A549 (cell line): Measurements from ENCODE around the gene SLC2A1. TPM values are rescaled to one million over a fixed set of nuclear protein-coding genes. Genes with fewer than 3 reads are reported as not detected.

Experiments
- ATAC-seq, 2 experiments: fragments of 200-7000 bp in 1 of 2; fragments of >200 bp in 1 of 2; cut with Nextera tagmentation in 1 of 2; cut with Tn5 transposase in 1 of 2; 3 replicates each; pipeline versions ENCODE4 v1.8.0 to v1.9.1; 2018 to 2020; ENCODE audit warnings: mild to moderate bottlenecking in 1 of 2, moderate library complexity in 1 of 2
- CTCF ChIA-PET: fragments of 300-600 bp; sonication (Branson Sonifier 250); formaldehyde crosslinking; extraction: SDS; loops from one replicate; lab custom pipeline; 2021; ENCODE audit warnings: antibody characterized with exemption, inconsistent platforms; lab: Yijun Ruan, JAX
- POLR2A ChIA-PET: fragments of 350-600 bp; formaldehyde crosslinking; extraction: SDS; loops from one replicate; lab custom pipeline; 2021; ENCODE audit warnings: antibody characterized with exemption, inconsistent platforms; lab: Yijun Ruan, JAX
- DNase-seq, 2 experiments: peaks; one replicate each; pipeline versions ENCODE4 v3.0.0 to v3.0.0-alpha.2; 2011 to 2016; ENCODE audit warnings: low read depth in 1 of 2, low spot score in 1 of 2
- FAIRE-seq: peaks from 2 replicates; lab custom pipeline; 2011; peaks lifted over from hg19 to GRCh38; lab: Jason Lieb, UNC
- H3K27ac ChIP-seq, 2 experiments: fragments of >200 bp; sonication (Bioruptor Twin); formaldehyde crosslinking; 3 replicates each; pipeline ENCODE4 v1.5.1; 2016 to 2017
- H3K4me1 ChIP-seq: fragments of >200 bp; sonication (Bioruptor Twin); formaldehyde crosslinking; 3 replicates; pipeline ENCODE4 v1.6.1; 2016
- H3K4me2 ChIP-seq: fragments of >200 bp; sonication (Bioruptor Twin); formaldehyde crosslinking; 3 replicates; pipeline ENCODE4 v1.6.1; 2016
- H3K4me3 ChIP-seq: fragments of >200 bp; sonication (Bioruptor Twin); formaldehyde crosslinking; 3 replicates; pipeline ENCODE4 v1.5.1; 2016
- H3K9me3 ChIP-seq: fragments of >200 bp; sonication (Bioruptor Twin); formaldehyde crosslinking; 3 replicates; pipeline ENCODE4 v1.6.1; 2016
- ATOH8 ChIP-seq: fragments of 250-450 bp; sonication (Bioruptor Pico); IDR thresholded peaks from 2 replicates; pipeline ENCODE4 v1.5.0; 2020; ENCODE audit warnings: low read depth, mild to moderate bottlenecking, moderate library complexity
- BHLHE40 ChIP-seq: IDR thresholded peaks from 2 replicates; pipeline ENCODE4 v1.6.1; 2012; ENCODE audit warnings: low read depth, low read length, inconsistent platforms
- CBX2 ChIP-seq: fragments of 200-600 bp; sonication (generic); IDR thresholded peaks from 2 replicates; pipeline ENCODE4 v1.6.1; 2016; ENCODE audit warnings: low read depth, mild to moderate bottlenecking, borderline replicate concordance
- CBX8 ChIP-seq: fragments of 200-600 bp; sonication (generic); IDR thresholded peaks from 2 replicates; pipeline ENCODE4 v1.6.1; 2016
- E2F6 ChIP-seq: IDR thresholded peaks from 2 replicates; pipeline ENCODE4 v1.6.1; 2012; ENCODE audit warnings: low read depth, borderline replicate concordance
- EHF ChIP-seq: fragments of 250-450 bp; sonication (Bioruptor Pico); IDR thresholded peaks from 2 replicates; pipeline ENCODE4 v1.5.0; 2020; ENCODE audit warnings: mild to moderate bottlenecking
- ELK1 ChIP-seq: fragments of 150-350 bp; IDR thresholded peaks from 2 replicates; pipeline ENCODE4 v1.6.1; 2014; ENCODE audit warnings: low read depth, mild to moderate bottlenecking, low read length
- EP300 ChIP-seq, 2 experiments: fragments of >200 bp; sonication (Bioruptor Twin); formaldehyde crosslinking; IDR thresholded peaks; 2 replicates in 1 of 2; 3 replicates in 1 of 2; pipeline ENCODE4 v1.6.1; 2016 to 2017
- ESRRA ChIP-seq: fragments of 150-350 bp; IDR thresholded peaks from 2 replicates; pipeline ENCODE4 v1.6.1; 2014; ENCODE audit warnings: mild to moderate bottlenecking, low read length, borderline replicate concordance
- FOSB ChIP-seq: fragments of 250-450 bp; sonication (Bioruptor Pico); IDR thresholded peaks from 2 replicates; pipeline ENCODE4 v1.5.0; 2020; ENCODE audit warnings: mild to moderate bottlenecking, moderate library complexity
- FOXS1 ChIP-seq: fragments of 250-450 bp; sonication (Bioruptor Pico); IDR thresholded peaks from 2 replicates; pipeline ENCODE4 v1.5.0; 2020; ENCODE audit warnings: mild to moderate bottlenecking, moderate library complexity
- JUNB ChIP-seq: fragments of >200 bp; sonication (Bioruptor Twin); formaldehyde crosslinking; IDR thresholded peaks from 2 replicates; pipeline ENCODE4 v1.6.1; 2016
- KDM1A ChIP-seq: fragments of 200-600 bp; sonication (generic); IDR thresholded peaks from 2 replicates; pipeline ENCODE4 v1.6.1; 2016; ENCODE audit warnings: low read depth, mild to moderate bottlenecking
- KDM5A ChIP-seq: fragments of 200-600 bp; sonication (generic); IDR thresholded peaks from 2 replicates; pipeline ENCODE4 v1.6.1; 2016; ENCODE audit warnings: antibody characterized with exemption, mild to moderate bottlenecking
- MAFK ChIP-seq: fragments of 450-650 bp; IDR thresholded peaks from 2 replicates; pipeline ENCODE4 v1.6.1; 2014; ENCODE audit not compliant: partially characterized antibody
- MAX ChIP-seq: IDR thresholded peaks from 2 replicates; pipeline ENCODE4 v1.6.1; 2012
- NFE2L2 ChIP-seq: fragments of 150-350 bp; conservative IDR thresholded peaks from 2 replicates; pipeline ENCODE4 v1.6.1; 2014; ENCODE audit warnings: low read length
- NPAS2 ChIP-seq: fragments of 250-450 bp; sonication (Bioruptor Pico); IDR thresholded peaks from 2 replicates; pipeline ENCODE4 v1.8.0; 2022; ENCODE audit warnings: mild to moderate bottlenecking, moderate library complexity, borderline replicate concordance
- POLR2A ChIP-seq: IDR thresholded peaks from 2 replicates; pipeline ENCODE4 v1.6.1; 2012; ENCODE audit warnings: mild to moderate bottlenecking, low read length
- POLR2AphosphoS2 ChIP-seq: conservative IDR thresholded peaks from 2 replicates; pipeline ENCODE4 v1.6.1; 2012; ENCODE audit warnings: low read length, improper control_type of control experiment, inconsistent platforms
- RARB ChIP-seq: fragments of 250-450 bp; sonication (Bioruptor Pico); IDR thresholded peaks from 2 replicates; pipeline ENCODE4 v1.8.0; 2021; ENCODE audit warnings: mild to moderate bottlenecking, moderate library complexity
- RCOR1 ChIP-seq: fragments of 150-350 bp; IDR thresholded peaks from 2 replicates; pipeline ENCODE4 v1.6.1; 2014; ENCODE audit warnings: antibody characterized with exemption, low read length, low read depth
- RFX5 ChIP-seq: fragments of 450-650 bp; IDR thresholded peaks from 2 replicates; pipeline ENCODE4 v1.7.1; 2014; ENCODE audit warnings: antibody characterized with exemption, mild to moderate bottlenecking, moderate library complexity
- RNF2 ChIP-seq: fragments of 200-600 bp; sonication (generic); IDR thresholded peaks from 2 replicates; pipeline ENCODE4 v1.6.1; 2016; ENCODE audit warnings: low read depth, mild to moderate bottlenecking, antibody characterized with exemption, moderate library complexity, borderline replicate concordance
- SMC3 ChIP-seq: fragments of >200 bp; sonication (Bioruptor Twin); formaldehyde crosslinking; IDR thresholded peaks from 3 replicates; pipeline ENCODE4 v1.6.1; 2018; ENCODE audit warnings: inconsistent platforms
- SREBF2 ChIP-seq: fragments of 450-650 bp; IDR thresholded peaks from 2 replicates; pipeline ENCODE4 v1.6.1; 2014; ENCODE audit warnings: mild to moderate bottlenecking, moderate library complexity
- TFCP2L1 ChIP-seq: fragments of 250-450 bp; sonication (Bioruptor Pico); IDR thresholded peaks from 2 replicates; pipeline ENCODE4 v1.5.0; 2021; ENCODE audit warnings: mild to moderate bottlenecking
- ZC3H11A ChIP-seq: fragments of 450-650 bp; IDR thresholded peaks from 2 replicates; pipeline ENCODE4 v1.6.1; 2014; ENCODE audit warnings: antibody characterized with exemption, mild to moderate bottlenecking
- ZSCAN20 ChIP-seq: fragments of 250-450 bp; sonication (Bioruptor Pico); IDR thresholded peaks from 2 replicates; pipeline ENCODE4 v1.8.0; 2022; ENCODE audit warnings: mild to moderate bottlenecking, moderate library complexity
- WGBS: methylation state at CpG from one replicate; pipeline ENCODE4 v1.1.6; 2017; ENCODE audit errors: missing lambda C conversion rate; 5-methylcytosine and 5-hydroxymethylcytosine counted together
- polyA plus RNA-seq, 4 experiments: library from polyadenylated mRNA; depleted of rRNA in 3 of 4; stranded (reverse); fragments of >200 nt; fragmentation: RNase III in 1 of 4; extraction: RNeasy Plus Mini Kit Qiagen cat#74134 plus additional on column Dnase treatment in 1 of 4; gene quantifications; 2 replicates in 3 of 4; 3 replicates in 1 of 4; pipeline ENCODE4 v1.2.3, GENCODE V29; 2011 to 2017

Gene SLC2A1
- polyA plus RNA-seq, 2 of the 4 experiments (the other 2 are of a cell fraction) = 106 to 124 TPM

GRCh38 chr1:42992054-42992571 is 33.4 kb upstream of the SLC2A1 start:
- WGBS = 78% methylated on average over 5 of the region's 5 CpGs
- Histone ChIP-seq H3K4me1 (no peaks in the 10 kb centered on the region), H3K4me3 (no peak overlapping the region), H3K9me3 (no peaks in the 10 kb centered on the region), H3K27ac (no peak overlapping the region), H3K4me2 (no peak overlapping the region)
- ATAC-seq (no peak), DNase-seq (no peak), FAIRE-seq (no peak)
- ChIA-PET POLR2A (no interaction called here), CTCF (interaction anchor here (0.6 kb wide), 1 partner anchor 32 kb away, joined by 3 read pairs; no protein-coding TSS in a partner anchor)
- TF ChIP-seq FOSB (CRISPR knock-in tag) = no peak
- TF ChIP-seq SREBF2 = no peak
- TF ChIP-seq SMC3 = no peak
- no peak for TF ChIP-seq POLR2A
- TF ChIP-seq NPAS2 (CRISPR knock-in tag) = no peak
- no peak for TF ChIP-seq E2F6
- TF ChIP-seq POLR2AphosphoS2 = no peak
- no peak for TF ChIP-seq ZC3H11A
- TF ChIP-seq ELK1 = no peak
- TF ChIP-seq JUNB = no peak
- TF ChIP-seq ZSCAN20 (CRISPR knock-in tag) = no peak

- Histone ChIP-seq H3K4me3 (no peak overlapping the region), H3K4me2 (no peak overlapping the region), H3K9me3 (no peaks in the 10 kb centered on the region)
- ChIA-PET POLR2A (no interaction called here), CTCF (interaction anchor here (0.6 kb wide), 1 partner anchor 15 kb away, joined by 4 read pairs; no protein-coding TSS in a partner anchor)
- no peak for ATAC-seq
- FAIRE-seq = no peak
- TF ChIP-seq BHLHE40 (no peak), RCOR1 (no peak), KDM5A (no peak), CBX2 (no peak), POLR2A (no peak), ZSCAN20 (CRISPR knock-in tag) (no peak), NFE2L2 (no peak), MAX (no peak), FOXS1 (no peak), ATOH8 (no peak), EHF (CRISPR knock-in tag) (no peak)
- TF ChIP-seq, all 56 proteins: peak for 0
- no peaks in the 10 kb centered on the region for H3K4me1 ChIP-seq
- no peak overlapping the region for H3K27ac ChIP-seq
- WGBS = 83% methylated on average over 9 of the region's 9 CpGs
- no peak for DNase-seq
These were observed 32.2 kb upstream of the SLC2A1 start for GRCh38 chr1:42990757-42991346.

GRCh38 chr1:42983693-42984092 is 25.0 kb upstream of the SLC2A1 start:
- TF ChIP-seq CBX8 = no peak
- TF ChIP-seq MAFK = no peak
- TF ChIP-seq RNF2 = no peak
- TF ChIP-seq ESRRA = no peak
- no peak for TF ChIP-seq RARB (CRISPR knock-in tag)
- no peak for TF ChIP-seq MAX
- no peak for TF ChIP-seq EHF (CRISPR knock-in tag)
- no peak for TF ChIP-seq RFX5
- no peak for TF ChIP-seq SREBF2
- no peak for TF ChIP-seq KDM5A
- no peak for TF ChIP-seq FOXS1
- TF ChIP-seq SMC3 = no peak
- TF ChIP-seq FOSB (CRISPR knock-in tag) = no peak
- TF ChIP-seq TFCP2L1 (CRISPR knock-in tag) = no peak
- TF ChIP-seq BHLHE40 = no peak
- no peak for TF ChIP-seq RCOR1
- TF ChIP-seq POLR2A = no peak
- TF ChIP-seq KDM1A = no peak
- no peak for TF ChIP-seq EP300 (IDR thresholded peaks at IDR 0.05)
- DNase-seq (no peak), ATAC-seq (no peak), FAIRE-seq (no peak)
- no peak overlapping the region for H3K27ac ChIP-seq
- H3K9me3 ChIP-seq = no peaks in the 10 kb centered on the region
- ChIA-PET POLR2A (no interaction called here), CTCF (interaction anchor here (0.6 to 0.7 kb wide), 2 partner anchors 89 to 169 kb away, joined by 3 read pairs; no protein-coding TSS in a partner anchor)
- H3K4me1 ChIP-seq = no peaks in the 10 kb centered on the region
- H3K4me3 ChIP-seq = no peak overlapping the region
- WGBS = 100% methylated on average over 1 of the region's 1 CpG
- no peak overlapping the region for H3K4me2 ChIP-seq
